ENCODE results near the gene PPIF.

PPIF gene

DNA sequence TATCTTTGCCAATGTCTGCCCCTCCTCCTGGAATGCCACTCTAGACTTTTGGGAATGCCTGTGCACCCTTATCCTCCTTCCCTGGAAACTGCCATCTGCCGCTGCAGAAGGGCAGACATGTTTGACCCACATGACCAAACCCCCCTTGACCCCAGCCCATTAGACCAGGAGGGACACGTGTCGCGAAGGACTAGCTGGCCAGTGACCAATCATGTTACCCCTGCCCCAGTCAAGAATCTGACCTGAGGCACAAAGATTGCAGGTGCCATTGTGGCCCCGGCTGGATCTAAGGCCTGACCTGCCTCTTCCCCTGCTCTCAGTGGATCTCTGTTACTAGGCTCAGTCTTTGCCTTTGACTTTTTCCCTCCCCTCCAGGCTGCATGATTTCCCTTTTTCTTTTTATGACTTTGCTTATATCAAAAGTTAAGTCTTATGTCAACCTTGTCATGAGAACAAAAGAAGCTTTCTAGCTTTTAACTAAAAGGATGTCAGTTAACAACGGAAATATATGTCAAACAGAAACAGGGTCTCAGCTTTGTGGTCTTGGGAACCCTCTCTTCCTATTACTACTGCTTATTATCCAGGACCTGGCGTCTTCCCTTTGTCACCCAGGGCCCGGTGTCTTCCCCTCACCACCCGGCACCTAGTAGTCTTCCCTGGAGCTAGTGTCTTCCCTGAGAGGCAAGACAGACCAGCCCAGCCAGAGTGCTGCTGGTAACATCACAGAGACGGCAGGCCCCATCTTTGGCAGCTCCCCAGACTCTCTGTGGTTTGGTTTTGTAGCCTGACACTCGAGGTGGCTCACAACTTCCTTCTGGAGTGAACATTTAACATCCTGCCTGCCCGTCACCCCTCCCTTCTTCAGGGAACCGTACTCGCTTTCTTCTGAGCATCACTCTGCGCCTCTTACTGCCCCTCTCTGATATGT is 24.4 kb upstream of the PPIF start:
- H3K4me3 ChIP-seq (ENCODE audit: low read depth, low read length), result no peak overlapping the region
- DNase-seq (ENCODE audit: low read depth, low spot score), result no peak
- TF ChIP-seq, protein P1, sequence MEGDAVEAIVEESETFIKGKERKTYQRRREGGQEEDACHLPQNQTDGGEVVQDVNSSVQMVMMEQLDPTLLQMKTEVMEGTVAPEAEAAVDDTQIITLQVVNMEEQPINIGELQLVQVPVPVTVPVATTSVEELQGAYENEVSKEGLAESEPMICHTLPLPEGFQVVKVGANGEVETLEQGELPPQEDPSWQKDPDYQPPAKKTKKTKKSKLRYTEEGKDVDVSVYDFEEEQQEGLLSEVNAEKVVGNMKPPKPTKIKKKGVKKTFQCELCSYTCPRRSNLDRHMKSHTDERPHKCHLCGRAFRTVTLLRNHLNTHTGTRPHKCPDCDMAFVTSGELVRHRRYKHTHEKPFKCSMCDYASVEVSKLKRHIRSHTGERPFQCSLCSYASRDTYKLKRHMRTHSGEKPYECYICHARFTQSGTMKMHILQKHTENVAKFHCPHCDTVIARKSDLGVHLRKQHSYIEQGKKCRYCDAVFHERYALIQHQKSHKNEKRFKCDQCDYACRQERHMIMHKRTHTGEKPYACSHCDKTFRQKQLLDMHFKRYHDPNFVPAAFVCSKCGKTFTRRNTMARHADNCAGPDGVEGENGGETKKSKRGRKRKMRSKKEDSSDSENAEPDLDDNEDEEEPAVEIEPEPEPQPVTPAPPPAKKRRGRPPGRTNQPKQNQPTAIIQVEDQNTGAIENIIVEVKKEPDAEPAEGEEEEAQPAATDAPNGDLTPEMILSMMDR (IDR thresholded peaks at IDR 0.05; ENCODE audit: insufficient read depth, low read length, missing control alignments), result no peak
- POLR2A ChIA-PET, result no interaction called here
- CTCF ChIA-PET, result interaction anchor here (0.9 to 4.5 kb wide), 5 partner anchors 12 to 144 kb away, joined by 3 to 30 read pairs (median 3); partner anchors contain the start of gene PPIF

DNA sequence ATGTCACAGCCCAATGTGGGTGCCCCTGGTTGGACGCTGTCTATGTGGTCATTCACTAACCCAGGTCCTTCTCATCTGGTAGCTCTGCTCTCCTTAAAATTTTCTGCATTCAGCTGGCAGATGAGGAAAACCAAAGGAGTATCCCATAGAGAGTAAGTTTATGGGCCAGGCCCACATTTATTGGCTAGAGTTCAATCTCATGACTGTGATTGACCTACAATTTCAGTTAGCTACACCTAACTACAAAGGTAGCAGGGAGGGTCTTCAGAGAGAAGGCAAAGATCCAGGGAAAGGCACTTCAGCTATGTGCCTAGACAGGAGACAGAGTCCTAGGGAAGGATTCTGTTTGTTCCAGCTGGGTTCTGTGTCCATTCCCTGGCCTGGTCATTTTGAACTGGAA is 23.7 kb upstream of the PPIF start:
- H3K4me3 ChIP-seq (ENCODE audit: low read depth, low read length), result no peak overlapping the region
- CTCF ChIA-PET, result interaction anchor here (1.0 to 4.5 kb wide), 3 partner anchors 22 to 144 kb away, joined by 3 to 30 read pairs (median 3); partner anchors contain the start of gene PPIF
- no peak for DNase-seq (ENCODE audit: low read depth, low spot score)
- POLR2A ChIA-PET, result no interaction called here
- TF ChIP-seq, protein P1 (IDR thresholded peaks at IDR 0.05; ENCODE audit: insufficient read depth, low read length, missing control alignments), result no peak

DNA sequence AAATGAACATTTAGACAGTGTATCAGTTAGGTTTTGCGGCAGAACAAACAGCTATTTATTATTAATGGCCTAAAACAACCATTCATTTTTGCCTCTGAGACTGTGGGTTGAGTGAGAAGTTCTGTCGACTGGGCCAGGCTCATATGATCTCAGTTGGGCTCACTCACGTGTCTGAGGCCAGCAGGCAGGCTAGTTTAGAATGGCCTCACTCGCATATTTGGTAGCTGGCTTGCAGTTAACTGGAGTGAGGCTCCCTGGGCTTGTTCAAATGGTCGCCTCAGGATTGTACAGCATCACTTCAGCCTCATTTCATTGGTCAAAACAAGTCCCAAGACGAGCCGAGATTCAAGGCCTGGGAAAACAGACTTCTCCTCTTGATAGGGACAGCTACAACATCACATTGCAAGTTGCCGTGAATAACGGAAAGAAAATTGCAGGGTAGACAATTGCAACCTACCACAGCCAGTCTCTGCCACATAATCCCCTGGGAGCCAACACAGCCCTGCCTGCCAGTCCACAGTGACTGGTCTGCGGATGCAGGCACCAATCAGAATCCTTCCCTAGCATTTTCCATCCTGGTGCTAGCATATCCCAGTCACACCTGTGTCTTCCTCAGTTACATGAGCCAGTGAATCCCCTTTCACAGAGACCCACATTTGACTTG is 23.1 kb upstream of the PPIF start:
- H3K4me3 ChIP-seq (ENCODE audit: low read depth, low read length), result no peak overlapping the region
- POLR2A ChIA-PET, result no interaction called here
- CTCF ChIA-PET, result interaction anchor here (1.0 to 4.5 kb wide), 3 partner anchors 21 to 143 kb away, joined by 3 to 30 read pairs (median 3); partner anchors contain the start of gene PPIF
- TF ChIP-seq, protein P1 (IDR thresholded peaks at IDR 0.05; ENCODE audit: insufficient read depth, low read length, missing control alignments), result no peak
- no peak for DNase-seq (ENCODE audit: low read depth, low spot score)

DNA sequence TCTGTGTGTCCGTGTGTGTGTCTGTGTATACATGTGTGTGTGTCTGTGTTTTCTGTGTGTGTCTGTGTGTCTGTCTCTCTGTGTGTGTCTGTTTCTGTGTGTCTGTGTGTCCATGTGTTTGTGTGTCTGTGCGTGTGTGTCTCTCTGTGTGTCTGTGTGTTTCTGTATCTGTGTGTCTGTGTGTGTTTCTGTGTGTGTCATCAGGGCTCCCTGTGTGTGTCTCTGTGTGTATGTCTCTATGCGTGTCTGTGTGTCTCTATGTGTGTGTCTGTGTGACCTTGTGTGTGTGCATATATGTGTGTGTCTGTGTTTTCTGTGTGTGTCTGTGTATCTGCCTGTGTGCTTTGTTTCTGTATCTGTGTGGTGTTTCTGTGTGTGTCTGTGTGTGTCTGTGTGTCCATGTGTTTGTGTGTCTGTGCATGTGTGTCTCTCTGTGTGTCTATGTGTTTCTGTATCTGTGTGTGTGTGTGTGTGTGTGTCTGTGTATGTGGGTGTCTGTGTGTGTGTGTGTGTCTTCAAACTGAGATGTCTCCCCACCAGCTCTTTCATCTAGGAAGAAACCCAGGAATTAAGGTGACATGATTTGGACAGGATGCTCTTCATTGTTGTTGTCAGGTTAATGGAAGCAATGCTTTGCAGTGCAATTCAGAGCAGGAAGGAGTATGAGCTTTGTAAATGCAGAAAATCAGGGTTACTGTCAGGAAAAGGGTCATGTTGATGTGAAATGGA is 20.7 kb upstream of the PPIF start:
- ChIA-PET POLR2A (no interaction called here), CTCF (interaction anchor here (0.9 kb wide), 1 partner anchor 20 kb away, joined by 4 read pairs; no protein-coding TSS in a partner anchor)
- TF ChIP-seq, protein P1 (IDR thresholded peaks at IDR 0.05; ENCODE audit: insufficient read depth, low read length, missing control alignments), result no peak
- no peak overlapping the region for H3K4me3 ChIP-seq (ENCODE audit: low read depth, low read length)
- DNase-seq (ENCODE audit: low read depth, low spot score), result no peak

DNA sequence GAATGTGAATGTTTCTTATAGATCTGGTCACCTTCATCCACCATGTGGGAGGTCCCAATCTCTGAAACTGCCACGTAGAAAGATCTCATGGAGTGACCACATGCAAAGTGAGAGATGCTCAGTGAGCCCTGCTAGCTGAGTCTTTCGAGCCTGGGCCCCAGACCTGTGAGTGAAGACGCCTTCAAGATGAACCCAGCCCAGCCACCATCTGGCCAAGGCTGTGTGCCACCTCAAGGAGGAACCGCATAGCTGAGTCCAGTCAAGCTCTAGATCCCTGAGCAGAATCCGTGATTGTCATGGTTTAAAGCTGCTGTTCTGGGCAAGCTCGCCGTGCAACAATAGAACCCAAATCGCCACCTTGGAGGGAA is 20.2 kb upstream of the PPIF start:
- CTCF ChIA-PET, result interaction anchor here (0.9 kb wide), 1 partner anchor 20 kb away, joined by 4 read pairs; no protein-coding TSS in a partner anchor

More for the DNA sequence above, 20.2 kb upstream of the PPIF start:
- POLR2A ChIA-PET, result no interaction called here
- TF ChIP-seq, protein P1 (IDR thresholded peaks at IDR 0.05; ENCODE audit: insufficient read depth, low read length, missing control alignments), result no peak
- no peak for DNase-seq (ENCODE audit: low read depth, low spot score)
- no peak overlapping the region for H3K4me3 ChIP-seq (ENCODE audit: low read depth, low read length)

Measured in AG04449 (cell line).